ENCODE measurements around the gene AOAH. TPM values are rescaled to one million over a fixed set of nuclear protein-coding genes. Genes with fewer than 3 reads are reported as not detected.

Gene AOAH
- total RNA-seq, 1 experiment from 2014 or later: 0.39 TPM

- no peak overlapping the region for H2BK120ac ChIP-seq (ENCODE audit: low read depth, low read length, poor library complexity, severe bottlenecking)
- H3K4ac ChIP-seq (ENCODE audit: low read depth, low read length): no peak overlapping the region
- no CpG with 5 or more reads among the region's 3 CpGs for WGBS (ENCODE audit: extremely low coverage, insufficient read length, low lambda C conversion rate)
- Mint-ChIP-seq H3K4me1 (peaks cover 0 to 2% of the 10 kb centered on the region in 2 experiments; a peak in 1 of 4 replicates), H3K27me3 (ENCODE audit: low read depth) (no peaks in the 10 kb centered on the region), H3K36me3 (ENCODE audit: insufficient read depth in 1 of 3, low read depth in 3 of 3) (peaks cover 5 to 7% (median 6%) of the 10 kb centered on the region in 3 experiments; a peak in 3 of 7 replicates), H3K9me3 (peaks cover 8 to 10% of the 10 kb centered on the region in 2 experiments; a peak in 4 of 5 replicates), H3K27ac (no peak overlapping the region), H3K4me3 (no peak overlapping the region)
- H3K18ac ChIP-seq (ENCODE audit: insufficient read length, low read depth, low read length): no peak overlapping the region
- no peak overlapping the region for H3K56ac ChIP-seq (ENCODE audit: insufficient read length, low read depth, low read length)
- H3K23me2 ChIP-seq (ENCODE audit: insufficient read length, low read depth, low read length, poor library complexity, severe bottlenecking): no peaks in the 10 kb centered on the region
- no peak overlapping the region for H2BK5ac ChIP-seq (ENCODE audit: insufficient read length, low read length)
- no peaks in the 10 kb centered on the region for H3K27me3 ChIP-seq (ENCODE audit: insufficient read depth, low read length)
- H4K5ac ChIP-seq (ENCODE audit: insufficient read length, low read depth, low read length): no peak overlapping the region
- no peak overlapping the region for H2AK5ac ChIP-seq (ENCODE audit: insufficient read length, low read length)
- H3K79me1 ChIP-seq (ENCODE audit: insufficient read depth, low read depth, low read length, poor library complexity, severe bottlenecking): no peaks in the 10 kb centered on the region
- no peaks in the 10 kb centered on the region; the same call in 1 of the 2 replicates for H3K79me2 ChIP-seq (ENCODE audit: insufficient read depth, low read length)
- H2BK12ac ChIP-seq (ENCODE audit: insufficient read length, low read depth, low read length): no peak overlapping the region
- no peak for DNase-seq
- H3K23ac ChIP-seq (ENCODE audit: insufficient read length, low read depth, low read length): no peak overlapping the region
- no peak overlapping the region for H2BK15ac ChIP-seq (ENCODE audit: low read depth, low read length)
- no peak overlapping the region for H4K8ac ChIP-seq (replicated peaks; ENCODE audit: insufficient read length, low read depth, low read length)
- no peak overlapping the region for H3K9ac ChIP-seq (ENCODE audit: extremely low read depth, insufficient read length, low read length)
- no peaks in the 10 kb centered on the region for H3K9me3 ChIP-seq (ENCODE audit: control insufficient read depth, low read depth, low read length)
- no peak for TF ChIP-seq CTCF (conservative IDR thresholded peaks at IDR 0.05)
- no peak overlapping the region for H3K14ac ChIP-seq (ENCODE audit: insufficient read depth, low read length)
- H4K91ac ChIP-seq (ENCODE audit: insufficient read length, low read depth, low read length): no peak overlapping the region
- no peak overlapping the region for H2BK20ac ChIP-seq (ENCODE audit: low read depth, low read length, poor library complexity, severe bottlenecking)
- H2AFZ ChIP-seq (ENCODE audit: low read length): no peak overlapping the region
- H3K4me2 ChIP-seq (ENCODE audit: insufficient read depth, insufficient read length, low read length): no peak overlapping the region
- H3K4me1 ChIP-seq (ENCODE audit: insufficient read depth, low read length): no peaks in the 10 kb centered on the region
- H3K27ac ChIP-seq (ENCODE audit: insufficient read length, low read depth, low read length): no peak overlapping the region
- H4K20me1 ChIP-seq (ENCODE audit: control insufficient read depth, insufficient read depth, insufficient read length): no peaks in the 10 kb centered on the region
- no peak overlapping the region for H3T11ph ChIP-seq (ENCODE audit: low read length)
These were observed 233.0 kb downstream of the AOAH start for GRCh38 chr7:36491317-36491716.

Measured in H9 (cell line).